Activated CD4-positive, alpha-beta T cell treated with anti-CD3 and anti-CD28 coated beads, Interleukin-2, Interleukin-6, amounts not matched to agents 100 ng/mL and 50 ng/mL, durations not matched to agents 16 hours and 8 hours (primary cell): ENCODE data around the gene PLXNC1.
A peak's percentile ranks its signal among the peaks of the same experiment; 100 is the strongest.

Source experiments
- DNase-seq: peaks from one replicate; pipeline ENCODE4 v3.0.0-alpha.2; 2020

The PLXNC1 gene

GRCh38 chr12:94182986-94183707, 34.8 kb downstream of the PLXNC1 start:
- no peak for DNase-seq

DNA sequence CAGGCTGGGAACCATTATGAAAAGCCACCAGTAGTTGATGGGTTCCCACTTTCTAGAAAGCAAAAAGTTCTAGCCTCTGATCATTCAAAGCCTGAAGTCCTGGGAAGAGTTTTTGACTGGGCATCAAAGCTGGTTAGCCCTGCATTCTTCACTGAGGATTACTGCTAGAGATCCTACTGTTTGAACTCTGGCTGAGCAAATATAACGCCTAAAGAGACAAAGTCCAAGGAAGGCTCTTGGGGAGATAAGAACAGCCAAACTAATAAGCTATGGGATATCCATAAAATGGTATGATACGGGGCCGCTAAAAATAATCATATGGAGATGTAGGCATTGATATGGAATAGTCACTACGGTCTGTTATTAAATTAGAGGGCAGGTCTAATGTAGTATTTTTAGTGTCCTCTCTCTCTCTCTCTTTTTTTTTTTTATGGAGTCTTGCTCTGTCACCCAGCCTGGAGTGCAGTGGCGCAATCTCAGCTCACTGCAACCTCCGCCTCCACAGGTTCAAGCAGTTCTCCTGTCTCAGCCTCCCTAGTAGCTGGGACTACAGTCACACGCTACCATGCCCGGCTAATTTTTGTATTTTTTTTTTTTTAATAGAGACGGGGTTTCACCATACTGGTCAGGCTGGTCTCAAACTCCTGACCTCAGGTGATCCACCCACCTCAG, 35.5 kb downstream of the PLXNC1 start:
- DNase-seq = no peak

GRCh38 chr12:94184995-94185719, 36.8 kb downstream of the PLXNC1 start:
- DNase-seq = no peak

DNA sequence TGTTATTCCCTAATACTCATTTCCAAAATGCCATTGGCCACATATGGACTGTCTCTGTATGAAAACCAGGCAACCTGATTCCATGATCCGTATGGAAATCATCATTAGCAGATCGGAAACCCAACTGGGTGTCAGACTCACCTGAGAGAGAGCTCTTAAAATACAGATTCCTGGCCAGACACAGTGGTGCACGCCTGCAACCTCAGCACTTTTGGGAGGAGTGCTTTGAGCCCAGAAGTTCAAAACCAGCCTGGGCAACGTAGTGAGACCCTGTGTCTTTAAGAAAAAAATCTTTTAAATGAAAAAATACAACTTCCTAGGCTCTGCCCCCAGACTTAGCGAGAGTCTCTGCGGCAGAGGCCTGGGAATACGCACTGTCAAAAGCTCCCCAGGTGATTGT, 37.4 kb downstream of the PLXNC1 start:
- DNase-seq = no peak

DNA sequence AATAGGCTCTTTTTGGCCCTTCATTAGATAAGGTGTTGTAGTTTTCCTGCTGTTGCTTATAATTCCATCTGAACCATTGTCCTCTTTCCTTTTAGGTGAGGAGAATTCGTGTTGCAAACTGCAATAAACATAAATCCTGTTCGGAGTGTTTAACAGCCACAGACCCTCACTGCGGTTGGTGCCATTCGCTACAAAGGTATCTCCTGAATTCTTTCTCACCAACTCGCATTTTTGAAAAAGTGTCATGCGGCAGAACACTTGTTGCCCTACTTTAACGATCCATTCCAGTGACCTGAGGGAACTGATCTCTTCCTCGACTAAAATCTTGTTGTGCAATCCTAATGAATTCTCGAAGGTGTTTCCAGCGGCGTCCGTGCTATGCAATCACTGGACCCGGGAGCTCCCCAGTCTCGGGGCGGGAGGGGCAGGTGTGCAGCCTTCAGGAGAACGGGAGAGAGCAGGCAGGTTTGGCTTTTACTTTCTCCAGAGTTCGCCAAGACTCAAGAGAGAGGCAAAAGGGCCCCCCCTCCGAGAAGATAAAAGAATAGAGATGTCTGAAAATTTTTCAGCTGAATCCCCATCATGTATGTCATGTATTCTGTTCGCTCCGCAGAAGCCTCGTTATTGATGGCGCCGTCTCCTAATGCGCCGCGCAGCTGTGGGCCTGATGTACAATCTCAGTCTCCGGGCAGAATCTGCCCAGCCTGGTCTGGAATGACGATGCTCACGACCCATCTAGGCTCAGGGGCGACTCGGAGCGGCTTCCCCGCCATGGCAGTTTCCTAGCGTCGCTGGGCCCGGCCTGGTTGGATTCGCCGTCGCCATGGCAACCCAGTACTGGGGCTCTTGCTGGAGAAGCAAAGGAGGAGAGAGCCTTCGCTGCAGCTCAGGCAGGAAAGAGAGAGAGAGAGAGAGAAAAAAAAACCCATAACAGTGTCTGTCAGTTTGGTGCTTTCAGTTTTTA, 38.2 kb downstream of the PLXNC1 start:
- no peak for DNase-seq

GRCh38 chr12:94187361-94187760, 39.0 kb downstream of the PLXNC1 start:
- no peak for DNase-seq

DNA sequence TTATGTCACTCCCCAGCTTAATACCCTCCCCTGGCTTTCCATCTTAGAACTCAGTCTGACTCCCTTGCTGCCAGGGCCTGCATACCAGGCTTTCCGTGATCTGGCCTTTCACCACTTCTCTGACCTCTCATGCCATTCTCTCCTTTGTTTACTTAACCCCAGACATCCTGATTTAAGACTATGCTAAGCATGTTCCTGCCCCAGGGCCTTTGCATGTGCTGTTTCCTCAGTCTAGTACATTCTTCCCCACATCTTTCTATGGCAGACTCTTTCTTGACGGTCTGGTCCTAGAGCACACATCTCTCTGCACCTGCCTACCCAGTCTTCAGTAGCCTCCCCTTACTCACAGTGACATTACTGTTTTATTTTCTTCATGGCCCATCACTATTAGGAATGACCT, 42.2 kb downstream of the PLXNC1 start:
- DNase-seq = no peak

GRCh38 chr12:94191023-94191422, 42.6 kb downstream of the PLXNC1 start:
- DNase-seq = no peak

DNA sequence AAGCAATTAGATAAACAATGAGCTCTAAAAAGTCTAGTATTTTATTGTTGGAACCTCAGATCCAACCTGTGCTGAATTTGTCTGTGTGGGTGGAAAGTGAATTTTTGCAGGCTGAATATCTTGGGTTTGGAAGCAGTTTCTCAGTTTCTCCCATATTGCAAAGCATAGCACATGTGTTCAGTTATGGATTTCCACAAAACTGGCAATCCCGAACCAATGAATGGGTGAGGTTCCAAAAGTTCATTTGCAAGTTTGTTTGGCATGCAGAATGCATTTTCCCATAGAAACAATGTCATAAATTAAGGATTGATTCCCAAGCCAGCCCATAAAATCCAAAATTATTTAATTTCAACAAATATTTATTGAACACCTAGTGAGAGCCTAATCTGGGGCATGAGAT, 43.4 kb downstream of the PLXNC1 start:
- no peak for DNase-seq

- no peak for DNase-seq
Measured at GRCh38 chr12:94192506-94192905, 44.1 kb downstream of the PLXNC1 start.

DNA sequence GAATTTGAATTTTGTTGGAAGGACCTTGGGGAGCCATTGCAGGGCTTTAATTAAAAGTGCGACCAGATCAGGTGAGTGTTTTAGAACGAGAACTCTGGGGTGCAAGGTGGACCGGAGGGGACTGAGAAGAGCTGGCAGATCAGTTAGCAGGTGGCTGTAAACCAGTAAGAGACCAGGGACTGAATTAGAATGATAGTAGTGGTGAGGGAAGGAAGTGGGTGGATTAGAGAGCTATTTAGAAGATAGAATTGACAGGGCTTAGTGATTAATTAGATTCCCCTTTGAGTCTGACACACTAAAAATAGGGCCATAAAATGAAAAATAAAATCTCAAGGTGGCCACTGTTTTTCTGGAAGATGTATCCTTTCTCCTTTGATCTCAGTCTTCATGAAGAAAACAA, 44.8 kb downstream of the PLXNC1 start:
- DNase-seq = no peak

- no peak for DNase-seq
Measured at GRCh38 chr12:94195483-94195882, 47.1 kb downstream of the PLXNC1 start.

- DNase-seq = no peak
Measured at GRCh38 chr12:94198469-94198868, 50.1 kb downstream of the PLXNC1 start.

- DNase-seq = no peak
Measured at GRCh38 chr12:94198872-94199271, 50.5 kb downstream of the PLXNC1 start.

GRCh38 chr12:94200069-94200468, 51.7 kb downstream of the PLXNC1 start:
- DNase-seq = no peak

- no peak for DNase-seq
Measured at GRCh38 chr12:94200695-94201094, 52.3 kb downstream of the PLXNC1 start.

DNA sequence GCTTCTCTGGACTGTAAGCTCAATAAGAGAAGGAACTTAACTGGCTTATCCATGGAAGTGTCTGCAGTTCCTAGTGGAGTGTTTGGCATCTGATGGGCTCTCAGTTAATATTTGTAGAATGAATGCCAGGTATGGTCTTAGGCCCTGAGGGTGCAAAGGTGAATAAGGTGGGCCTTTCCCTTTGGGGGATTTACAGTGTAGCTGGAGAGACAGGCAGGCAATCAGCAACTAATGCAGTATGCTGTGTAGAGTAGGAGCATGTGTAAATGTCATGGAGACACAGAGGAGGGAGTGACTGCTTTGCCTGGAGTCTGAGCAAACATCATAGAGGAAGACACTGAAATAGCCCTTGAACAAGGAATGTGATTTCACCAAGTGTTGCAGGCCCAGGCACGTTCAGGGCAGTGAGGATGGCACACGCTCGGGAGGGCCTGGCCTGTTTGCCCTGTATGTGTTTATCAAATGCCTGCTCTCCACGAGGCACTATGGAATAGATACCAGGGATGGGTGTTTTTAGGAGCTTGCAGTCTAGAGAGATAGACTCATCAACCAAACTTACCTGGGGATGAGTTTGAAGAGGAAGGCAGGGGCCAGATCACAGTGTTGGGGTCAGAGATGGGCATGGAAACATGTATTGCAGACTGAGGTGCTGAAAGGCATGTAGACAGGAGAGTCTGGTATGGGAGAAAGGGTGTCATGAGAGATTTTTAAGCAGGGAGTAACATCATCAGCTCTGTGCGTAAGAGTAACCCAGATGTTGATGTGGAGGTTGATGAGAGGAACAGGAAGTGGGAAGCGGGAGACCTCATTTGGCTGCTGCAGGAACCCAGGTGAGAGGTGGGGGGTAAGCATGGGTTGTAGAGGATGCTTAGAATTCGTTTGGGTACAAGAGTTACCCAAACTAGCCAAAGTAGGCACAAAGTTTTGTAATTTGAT, 54.1 kb downstream of the PLXNC1 start:
- DNase-seq = peak; percentile 21

DNA sequence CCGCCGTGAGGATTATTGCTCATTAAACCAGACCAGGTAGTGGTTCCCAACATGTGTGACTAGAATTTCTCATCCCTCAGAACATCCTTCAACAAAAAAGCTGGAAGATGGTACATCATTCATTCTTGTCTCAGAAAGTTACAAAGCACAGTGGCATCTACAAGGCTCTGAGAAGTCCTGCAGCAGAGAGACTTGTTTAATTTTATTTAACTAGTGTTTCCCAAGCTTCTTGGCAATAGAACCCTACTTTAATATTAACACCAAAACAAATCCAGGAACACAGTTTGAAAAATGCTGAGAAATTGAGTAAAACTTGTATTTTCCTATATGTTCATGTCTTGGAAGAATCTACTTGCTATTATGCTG, 54.8 kb downstream of the PLXNC1 start:
- no peak for DNase-seq

DNA sequence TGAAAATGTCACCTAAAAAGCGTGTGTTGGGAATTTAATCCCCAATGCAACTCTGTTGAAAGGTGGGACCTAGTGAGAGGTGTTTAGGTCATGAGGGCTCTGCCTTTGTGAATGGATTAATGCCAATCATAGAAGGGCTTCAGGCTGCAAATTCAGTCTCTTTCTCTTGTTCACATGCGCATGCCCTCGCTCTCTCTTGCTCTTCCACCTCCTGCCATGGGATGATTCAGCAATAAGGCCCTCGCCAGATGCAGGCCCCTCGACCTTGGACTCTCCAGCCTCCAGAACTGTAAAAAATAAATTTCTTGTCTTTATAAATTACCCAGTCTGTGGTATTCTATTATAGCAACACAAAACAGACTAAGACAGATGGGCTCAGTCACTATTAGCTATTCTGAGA, 55.4 kb downstream of the PLXNC1 start:
- DNase-seq = no peak

- peak; percentile 68 for DNase-seq
Measured at GRCh38 chr12:94204499-94205247, 56.3 kb downstream of the PLXNC1 start.

GRCh38 chr12:94205822-94206221, 57.4 kb downstream of the PLXNC1 start:
- peak; percentile 40 for DNase-seq
